Left renal cortex interstitium (tissue), 4 donors: ENCODE results near the gene GFPT2. TPM values are rescaled to one million over a fixed set of nuclear protein-coding genes. Genes with fewer than 3 reads are reported as not detected.

Source experiments
- DNase-seq, 4 donors: peaks; one replicate each; pipeline ENCODE4 v3.0.0-alpha.2; 2013; ENCODE audit warnings: low read depth in 4 of 4, low spot score in 2 of 4, missing footprints in 1 of 4
- polyA plus RNA-seq, 4 donors: library from polyadenylated mRNA; unstranded; fragments of 120-200 nt; gene quantifications; one replicate each; pipeline ENCODE4 v1.2.1, GENCODE V29; 2013; ENCODE audit not compliant: insufficient read length in 4 of 4

The GFPT2 gene
- 1 to 10 TPM; 5.0 to 5.8 (median 5.4) TPM for polyA plus RNA-seq

DNA sequence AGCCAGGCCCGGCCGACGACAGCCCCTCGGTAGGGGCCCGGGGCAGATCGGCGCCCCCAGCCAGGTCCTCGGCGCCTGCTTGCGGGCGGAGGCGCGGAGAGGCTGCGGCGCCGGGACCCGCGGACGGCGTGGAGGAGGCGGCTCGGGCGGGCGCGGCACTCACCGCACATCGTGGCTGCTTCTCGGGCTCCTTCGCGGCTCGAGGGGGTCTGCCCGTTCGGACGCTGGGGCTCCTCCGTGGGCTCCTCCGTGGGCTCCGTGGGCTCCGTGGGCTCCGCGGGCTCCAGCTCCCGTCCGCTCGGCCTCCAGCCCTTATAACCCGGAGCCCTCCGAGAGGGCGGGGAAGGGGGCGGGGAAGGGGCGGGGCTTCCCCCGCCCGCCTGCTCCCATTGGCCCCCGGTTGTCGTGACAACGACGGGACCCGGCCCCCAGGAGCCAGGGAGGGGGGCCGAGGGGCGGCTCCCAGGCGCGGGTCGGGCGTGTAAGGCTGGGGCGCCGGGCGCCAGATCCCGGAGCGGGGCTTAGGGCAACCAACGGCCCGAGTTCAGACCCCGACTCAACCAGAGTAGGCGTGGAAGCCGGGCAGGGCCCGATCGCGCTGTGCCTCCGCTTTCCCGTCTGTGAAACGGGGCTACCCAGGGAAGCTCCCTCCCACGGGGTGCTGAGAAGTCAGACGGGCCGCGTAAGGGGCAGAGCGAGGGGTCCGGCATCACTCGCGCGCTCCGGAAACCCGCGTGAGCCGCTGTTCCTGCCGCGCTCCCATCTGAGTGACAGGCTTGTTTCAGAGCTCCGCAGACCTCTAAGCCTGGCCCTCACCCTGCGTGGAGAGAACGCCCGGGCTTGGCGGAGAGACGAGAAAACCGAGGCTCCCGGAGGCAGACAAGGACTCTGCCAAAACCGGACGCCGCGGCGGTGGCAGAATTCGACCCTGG is at the start of gene GFPT2:
TSS of gene GFPT2 (minus strand) at position 289 of the 932 bp plus-strand sequence. CDS start at position 170, 119 bp downstream.
- peak; percentile 53 to 81 (median 70) for DNase-seq

DNA sequence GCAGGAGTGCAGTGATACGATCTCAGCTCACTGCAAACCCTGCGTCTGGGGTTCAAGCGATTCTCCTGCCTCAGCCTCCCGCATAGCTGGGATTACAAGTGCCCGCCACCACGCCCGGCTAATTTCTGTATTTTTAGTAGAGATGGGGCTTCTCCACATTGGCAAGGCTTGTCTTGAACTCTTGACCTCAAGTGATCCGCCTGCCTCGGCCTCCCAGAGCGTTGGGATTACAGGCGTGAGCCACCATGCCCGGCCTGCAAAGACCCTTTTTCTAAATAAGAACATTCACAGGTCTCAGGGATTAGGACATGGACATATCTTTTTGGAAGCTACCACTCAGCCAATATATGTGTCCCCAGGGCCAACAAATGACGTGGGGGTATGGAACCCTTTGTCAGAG is 49.6 kb upstream of the GFPT2 start:
- no peak for DNase-seq

DNA sequence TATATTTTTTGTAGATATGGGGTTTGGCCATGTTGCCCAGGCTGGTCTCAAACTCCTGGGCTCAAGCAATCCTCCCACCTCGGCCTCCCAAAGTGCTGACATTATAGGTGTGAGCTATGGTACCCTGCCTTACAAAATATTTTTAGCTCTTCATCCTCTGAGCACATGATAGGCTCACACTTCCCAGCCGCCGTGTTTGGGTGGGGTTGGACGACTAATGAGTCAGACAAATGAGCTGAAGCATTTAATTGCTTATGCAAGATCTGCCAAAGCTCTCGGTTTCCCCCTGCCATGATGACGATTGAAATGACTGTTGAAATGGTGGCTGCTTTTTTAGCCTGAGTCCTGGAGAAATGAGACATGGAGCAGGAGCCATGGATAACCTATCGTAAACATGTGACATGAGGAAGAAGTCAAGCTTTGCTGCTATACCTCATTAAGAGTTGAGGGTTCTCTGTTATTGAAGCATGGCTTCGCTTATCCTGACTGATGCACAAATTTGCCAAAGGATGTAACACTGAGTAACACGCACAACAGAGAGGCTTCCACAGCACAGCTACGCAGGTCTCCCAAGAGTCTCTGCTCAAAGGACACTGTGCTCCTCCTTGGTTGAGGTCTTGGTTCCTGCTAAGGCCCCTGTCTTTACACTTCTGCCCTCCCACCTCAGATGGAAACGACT is 48.2 kb upstream of the GFPT2 start:
- DNase-seq: no peak

DNA sequence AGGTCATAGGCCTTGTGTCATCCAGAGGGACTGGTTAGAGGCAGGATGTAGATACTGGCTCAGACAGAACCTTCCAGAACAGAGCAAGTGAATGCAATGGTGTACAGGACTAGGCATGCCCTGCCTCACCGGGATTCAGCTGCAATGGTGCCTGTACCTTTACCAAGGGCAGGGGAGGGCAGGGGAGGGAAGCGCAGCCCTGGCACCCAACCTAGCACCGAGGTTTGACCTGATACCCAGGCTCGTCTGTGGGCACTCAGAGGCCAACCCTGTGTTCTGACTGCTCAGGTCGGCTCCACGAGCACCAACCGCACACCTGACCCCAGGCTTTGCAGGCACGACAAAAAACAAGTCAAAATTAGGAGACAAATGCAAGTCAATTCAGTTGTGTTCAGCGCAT is 47.3 kb upstream of the GFPT2 start:
- no peak for DNase-seq

DNA sequence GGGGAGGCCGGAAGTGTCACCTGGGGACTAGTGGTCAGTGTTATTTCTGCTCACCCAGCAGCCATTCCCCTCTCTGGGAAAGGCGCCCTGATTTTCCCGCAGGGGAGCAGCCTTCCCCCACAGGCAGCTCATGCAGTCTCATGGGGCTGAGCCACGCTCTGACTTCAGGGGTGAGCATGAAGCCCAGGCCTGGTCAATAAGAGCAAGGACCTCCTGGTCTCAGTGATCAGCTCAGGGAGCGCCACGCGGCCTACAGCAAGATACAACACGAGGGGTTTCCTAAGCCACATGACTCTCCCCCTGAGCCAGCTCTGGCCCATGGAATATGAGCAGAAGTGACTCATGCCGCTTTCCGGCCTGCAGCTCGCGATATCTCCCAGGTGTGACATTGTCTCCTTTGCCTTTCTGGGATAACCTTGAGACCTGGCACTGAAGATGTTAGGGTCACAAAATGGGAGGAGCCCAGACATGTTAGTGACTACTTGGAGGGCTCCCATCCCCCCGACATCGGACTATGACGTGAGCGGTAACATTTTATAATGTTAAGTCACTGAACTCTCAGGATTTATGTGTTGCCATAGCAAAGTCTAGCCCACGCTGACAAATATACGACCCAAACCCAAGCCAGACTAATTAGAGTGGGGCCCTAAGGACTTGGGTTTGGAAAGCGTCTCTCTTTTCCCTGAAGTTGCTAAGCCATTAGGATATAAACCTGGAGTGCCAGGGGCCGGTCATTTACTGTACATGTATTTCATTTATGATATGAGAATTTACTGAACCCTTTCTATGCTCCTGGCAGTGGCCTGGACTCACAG is 46.5 kb upstream of the GFPT2 start:
- DNase-seq: peak in 3 of 4 donors; percentile 9 to 31 (median 11)

DNA sequence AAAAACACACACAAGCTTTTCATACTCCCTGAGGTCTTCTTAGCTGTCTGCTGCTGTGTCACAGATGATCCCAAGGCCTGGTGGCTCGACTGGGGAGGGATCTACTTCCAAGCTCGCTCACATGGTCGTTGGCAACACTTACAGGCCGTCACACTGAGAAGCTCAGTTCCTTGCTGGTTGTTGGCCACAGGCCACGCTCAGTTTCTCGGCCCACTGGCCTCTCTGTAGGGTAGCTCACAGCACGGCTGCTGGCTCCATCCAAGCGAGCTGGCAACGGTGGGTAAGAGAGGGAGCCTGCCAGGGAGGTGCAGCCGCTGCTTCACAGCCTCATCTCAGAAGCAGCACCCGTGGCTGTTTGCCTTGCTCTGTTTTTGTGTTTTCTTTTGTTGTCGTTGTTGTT is 43.8 kb upstream of the GFPT2 start:
- DNase-seq: no peak

DNA sequence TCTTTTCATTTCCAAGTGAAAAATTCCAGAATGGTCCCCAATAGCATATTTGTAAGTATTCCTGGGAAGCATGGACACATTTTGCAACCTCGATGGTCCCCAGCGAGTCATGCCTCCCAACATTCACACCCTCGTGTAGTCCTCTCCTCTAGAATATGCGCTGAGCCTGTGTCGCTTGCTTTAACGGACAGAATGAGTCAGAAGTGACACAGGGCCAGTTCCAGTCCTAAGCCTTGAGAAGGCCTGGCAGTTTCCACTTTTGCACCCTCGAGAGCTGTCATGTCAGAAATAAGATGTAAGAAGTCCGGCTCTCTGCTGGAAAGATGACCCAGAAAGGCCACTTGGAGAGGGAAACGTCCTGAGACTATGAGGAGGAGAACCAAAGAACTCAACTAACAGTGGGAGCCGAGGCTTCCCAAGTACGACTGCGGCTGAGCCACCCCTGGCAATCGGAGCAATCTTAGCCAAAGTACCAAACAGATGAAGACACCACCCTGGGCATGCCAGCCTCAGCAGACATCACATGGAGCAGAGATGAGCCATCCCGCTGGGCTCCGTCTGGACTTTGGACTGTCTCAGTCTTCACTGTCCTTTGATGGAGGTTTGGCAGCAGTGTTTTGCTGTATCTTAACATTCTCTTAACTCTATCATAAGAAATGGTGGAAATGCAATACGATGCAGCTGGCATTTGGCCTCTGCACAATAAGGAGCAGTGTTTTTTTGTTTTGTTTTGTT is 42.6 kb upstream of the GFPT2 start:
- DNase-seq: no peak

DNA sequence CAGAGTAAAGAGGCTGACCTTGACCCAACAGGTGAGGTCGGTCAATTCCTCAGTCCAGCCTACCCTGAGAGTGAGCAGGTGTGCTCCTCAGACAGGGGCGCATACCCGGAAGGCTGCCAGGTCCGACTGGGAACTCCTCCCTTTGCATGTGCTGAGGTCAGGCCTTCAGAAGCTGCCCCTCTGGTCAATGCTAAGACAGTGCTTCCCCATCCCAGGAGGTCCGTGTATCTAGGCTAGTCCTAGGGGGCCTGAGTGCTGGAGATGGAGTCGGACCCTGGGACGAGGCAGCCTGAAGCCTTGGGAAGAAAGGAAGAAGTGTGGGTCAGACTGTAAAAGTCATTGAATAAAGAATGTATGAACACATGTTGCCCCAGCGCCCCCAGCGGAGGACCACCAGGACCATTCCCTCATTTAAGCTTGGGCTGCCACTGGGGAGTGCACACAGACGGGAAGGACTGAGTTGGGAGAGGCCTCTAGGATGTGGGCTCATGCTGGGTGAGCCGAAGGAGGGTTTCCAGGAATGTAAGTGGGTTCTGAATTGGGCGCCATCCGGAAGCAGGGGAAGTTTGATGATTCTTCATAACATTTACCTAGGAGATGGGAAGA is 41.0 kb upstream of the GFPT2 start:
- DNase-seq: no peak

DNA sequence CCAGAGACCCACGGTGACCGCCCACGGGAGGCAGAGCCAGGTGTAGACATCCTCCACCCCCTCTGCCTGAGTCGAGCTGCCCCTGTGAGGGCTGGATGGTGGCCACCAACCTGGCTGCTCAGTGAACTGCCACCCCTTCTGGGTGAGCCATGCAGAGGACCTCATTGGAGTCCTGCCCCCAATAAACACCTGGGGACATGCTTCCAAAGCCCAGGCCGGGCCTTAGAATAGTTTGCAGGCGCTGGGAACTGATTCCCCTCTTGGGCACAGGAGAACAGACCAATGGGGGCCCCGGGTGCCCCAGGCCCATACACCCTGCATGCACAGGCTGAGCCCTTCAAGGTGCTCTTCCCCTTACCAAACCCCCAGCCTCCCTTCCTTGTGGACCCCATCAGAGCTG is 38.1 kb upstream of the GFPT2 start:
- no peak for DNase-seq

DNA sequence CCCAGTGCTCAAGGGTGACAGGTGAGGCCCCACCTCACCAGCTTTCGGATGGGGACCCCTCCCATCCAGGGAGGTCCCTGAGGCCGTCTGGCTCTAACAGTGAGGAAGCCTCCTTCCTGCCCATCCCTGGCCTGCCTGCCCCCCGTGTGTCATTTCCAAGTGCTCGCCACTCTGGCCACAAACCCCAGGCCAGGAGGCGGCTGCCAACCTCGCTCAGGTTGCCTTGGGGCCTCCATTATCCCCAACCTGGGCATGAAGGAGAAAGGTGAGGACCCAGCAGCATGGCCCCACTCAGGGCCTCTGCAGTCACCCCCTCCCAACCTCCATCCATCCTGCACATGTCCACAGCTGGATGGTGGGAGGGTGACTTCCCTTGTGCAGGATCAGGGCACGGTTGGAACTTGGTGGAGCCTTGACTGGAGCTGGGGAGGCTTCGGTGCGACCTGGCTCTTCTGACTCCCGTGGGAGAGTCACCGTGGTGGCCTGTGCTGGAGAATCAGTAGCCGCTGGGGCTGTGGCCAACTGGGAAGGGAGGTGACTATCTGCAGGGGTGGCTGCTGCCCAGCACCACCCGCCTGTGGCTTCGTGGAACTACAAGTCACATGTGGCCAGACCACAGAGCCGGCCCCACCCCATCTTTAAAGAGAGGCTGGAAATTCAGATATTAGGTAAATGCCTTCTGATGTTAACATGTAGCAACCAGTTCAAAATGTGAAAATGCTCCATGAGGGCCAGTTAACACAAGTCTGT is 37.5 kb upstream of the GFPT2 start:
- DNase-seq: no peak

DNA sequence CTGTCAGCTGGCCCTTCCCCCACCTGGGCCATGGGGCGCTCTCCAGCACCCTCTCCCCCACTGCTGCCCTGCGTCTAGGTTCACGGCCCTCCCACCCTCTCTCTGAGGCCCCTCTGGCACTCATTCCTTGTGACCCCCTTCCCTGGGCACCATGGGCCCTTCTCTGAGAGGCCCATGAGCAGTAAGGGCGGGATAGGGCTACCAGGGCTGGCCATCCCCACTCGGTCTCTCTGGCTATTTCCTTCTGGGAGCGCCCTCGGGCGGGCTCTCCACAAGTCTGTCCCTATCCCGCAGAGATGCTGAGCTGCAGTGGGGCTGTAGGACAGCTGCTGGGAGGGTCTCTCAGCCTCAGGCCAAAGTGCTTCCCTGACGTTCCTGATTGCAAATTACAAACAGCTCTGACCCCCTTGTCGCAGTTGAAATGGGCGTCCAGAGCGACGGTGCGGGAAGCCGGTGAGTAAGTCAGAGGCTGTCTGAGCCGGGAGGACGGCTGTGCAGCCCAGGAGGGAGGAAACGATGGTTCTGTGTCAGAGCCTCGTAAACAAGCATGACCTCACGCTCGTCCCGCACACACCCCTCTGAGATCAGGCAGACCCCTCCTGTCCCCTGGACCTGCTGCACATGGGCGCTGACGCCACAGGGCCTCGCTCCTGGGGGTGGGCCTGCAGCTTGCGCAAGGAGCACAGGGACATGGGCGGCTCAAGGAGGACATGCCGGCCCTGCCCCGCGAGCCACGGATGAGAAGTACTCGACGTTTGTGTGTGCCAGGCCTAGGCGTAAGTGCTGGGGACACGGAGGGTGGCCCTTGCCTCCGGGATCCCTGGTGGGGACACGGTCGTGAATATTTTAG is 36.3 kb upstream of the GFPT2 start:
- DNase-seq: no peak

DNA sequence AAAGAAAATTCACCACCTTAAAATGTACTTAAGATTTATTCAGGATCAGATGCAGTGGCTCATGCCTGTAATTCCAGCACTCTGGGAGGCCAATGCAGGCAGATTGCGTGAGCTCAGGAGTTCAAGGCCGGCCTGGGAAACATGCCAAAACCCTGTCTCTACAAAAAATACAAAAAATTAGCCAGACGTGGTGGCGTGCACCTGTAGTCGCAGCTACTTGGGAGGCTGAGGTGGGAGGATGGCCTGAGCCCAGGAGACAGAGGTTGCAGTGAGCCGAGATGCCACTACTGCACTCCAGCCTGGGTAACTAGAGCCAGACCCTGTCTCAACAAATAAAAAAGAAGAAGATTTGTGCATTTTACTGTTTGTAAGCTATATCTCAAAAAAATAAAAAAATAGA is 34.7 kb upstream of the GFPT2 start:
- DNase-seq: no peak

DNA sequence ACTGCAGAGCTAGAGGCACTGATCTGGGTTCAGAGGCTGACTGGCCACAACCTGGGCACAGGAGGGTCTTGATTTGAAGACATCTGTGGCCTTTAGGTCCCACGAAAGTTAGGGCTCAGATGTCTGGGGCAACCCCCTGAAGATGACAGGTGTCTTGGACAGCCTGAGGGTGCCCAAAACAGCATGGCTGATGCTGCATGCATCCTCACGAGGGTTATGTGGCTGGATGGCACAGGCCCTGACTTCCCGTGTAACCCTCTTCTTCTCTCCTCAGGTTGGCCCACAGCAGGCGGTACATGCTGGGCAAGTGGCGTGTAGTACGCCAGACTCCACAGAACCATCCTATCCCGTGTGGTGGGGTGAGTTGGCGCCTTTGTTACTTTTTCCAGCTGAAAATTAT is 29.8 kb upstream of the GFPT2 start:
- no peak for DNase-seq

DNA sequence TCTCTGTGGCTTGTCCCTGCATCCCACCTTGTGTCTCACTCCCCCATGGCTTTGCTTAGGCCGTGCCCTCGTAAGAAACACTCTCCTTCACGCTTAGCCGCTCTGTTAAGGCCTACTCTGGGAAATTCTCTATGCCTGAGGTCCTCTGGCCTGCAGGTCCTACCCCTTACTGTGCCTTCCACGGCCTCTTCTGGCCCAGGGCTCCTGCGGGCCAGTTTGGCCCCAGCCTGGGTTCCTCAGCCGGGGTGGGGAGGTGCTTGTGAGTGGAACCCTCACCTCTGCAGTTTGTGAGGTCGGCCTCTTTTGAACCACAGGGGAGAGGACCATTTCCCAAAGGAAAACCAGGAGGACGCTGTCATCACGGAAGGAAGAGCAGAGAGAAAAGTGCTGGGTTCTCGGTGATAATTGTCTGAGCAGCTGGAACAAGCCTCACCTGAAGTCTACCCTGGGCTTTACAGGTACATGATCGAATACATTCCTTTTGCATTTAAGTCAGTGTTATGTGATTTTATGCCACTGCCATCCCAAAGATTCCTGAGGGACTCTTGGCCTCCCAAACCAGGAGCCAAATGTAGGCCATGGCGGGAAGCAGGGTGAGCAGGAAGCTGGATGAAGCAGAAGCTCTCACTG is 28.8 kb upstream of the GFPT2 start:
- no peak for DNase-seq

DNA sequence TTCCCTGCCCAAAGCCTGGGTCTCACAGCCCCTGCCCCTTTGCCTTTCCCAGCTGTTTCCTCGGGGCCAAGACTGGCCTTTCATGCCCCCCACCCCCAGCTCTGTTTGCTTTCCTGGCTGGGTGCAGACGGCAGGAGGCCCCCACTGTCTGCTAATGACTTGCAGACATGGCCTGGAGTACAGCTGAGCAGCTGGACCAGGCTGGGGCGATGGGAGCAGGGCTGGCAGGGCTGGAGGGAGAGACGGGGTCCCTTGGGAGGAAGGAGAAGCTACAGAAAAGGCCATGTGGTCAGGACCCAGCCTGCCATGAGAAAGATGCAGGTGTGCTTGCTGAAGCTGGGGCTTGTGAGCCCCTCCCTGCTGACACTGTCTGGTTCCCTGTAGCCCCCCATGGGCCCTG is 28.3 kb upstream of the GFPT2 start:
- no peak for DNase-seq

DNA sequence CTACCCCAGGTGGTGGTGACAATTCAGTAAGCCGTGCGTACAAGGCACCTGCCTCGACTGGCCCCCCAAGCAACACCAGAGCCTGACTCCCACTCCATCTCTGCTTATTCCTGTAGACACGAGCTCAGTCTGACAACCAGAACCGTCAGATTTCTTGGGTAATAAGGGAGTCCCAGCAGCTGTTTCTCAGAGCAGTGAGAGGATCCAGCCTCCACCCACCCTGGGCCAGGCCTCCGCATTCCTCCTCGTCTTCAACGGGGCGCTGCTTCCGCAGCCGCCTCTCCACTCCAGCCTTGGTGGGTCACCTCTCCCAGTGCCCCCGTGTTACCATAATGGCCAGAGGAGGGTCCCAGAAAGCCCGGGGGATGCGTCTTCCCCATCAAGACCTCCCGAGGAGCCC is 27.7 kb upstream of the GFPT2 start:
- DNase-seq: no peak

DNA sequence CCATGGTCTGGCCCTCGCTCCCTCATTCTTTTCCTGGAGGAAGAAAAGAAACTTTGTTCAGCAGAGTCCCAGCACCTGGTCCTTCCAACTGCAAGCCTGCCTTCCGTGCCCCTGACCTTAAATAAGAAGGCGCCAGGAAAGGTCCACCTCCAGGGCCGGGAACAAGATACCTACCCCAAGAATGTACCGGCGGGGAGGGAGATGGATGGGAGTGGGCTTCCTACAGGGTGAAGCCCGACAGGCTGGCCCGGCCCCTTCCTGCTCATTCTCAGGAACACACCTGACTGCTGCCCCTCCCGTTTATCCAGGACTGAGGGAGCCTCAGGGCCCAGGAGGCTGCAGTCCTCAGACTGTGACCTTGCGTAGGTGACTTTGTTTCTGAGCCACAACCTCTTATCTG is 27.3 kb upstream of the GFPT2 start:
- no peak for DNase-seq
